A549 (cell line): ENCODE measurements around the gene ZFP36L1. TPM values are rescaled to one million over a fixed set of nuclear protein-coding genes. Genes with fewer than 3 reads are reported as not detected.
A peak's percentile ranks its signal among the peaks of the same experiment; 100 is the strongest.

Experiments used
- ATAC-seq, 2 experiments: fragments of 200-7000 bp in 1 of 2; fragments of >200 bp in 1 of 2; cut with Nextera tagmentation in 1 of 2; cut with Tn5 transposase in 1 of 2; 3 replicates each; pipeline versions ENCODE4 v1.8.0 to v1.9.1; 2018 to 2020; ENCODE audit warnings: mild to moderate bottlenecking in 1 of 2, moderate library complexity in 1 of 2
- CTCF ChIA-PET: fragments of 300-600 bp; sonication (Branson Sonifier 250); formaldehyde crosslinking; extraction: SDS; loops from one replicate; lab custom pipeline; 2021; ENCODE audit warnings: antibody characterized with exemption, inconsistent platforms; lab: Yijun Ruan, JAX
- POLR2A ChIA-PET: fragments of 350-600 bp; formaldehyde crosslinking; extraction: SDS; loops from one replicate; lab custom pipeline; 2021; ENCODE audit warnings: antibody characterized with exemption, inconsistent platforms; lab: Yijun Ruan, JAX
- DNase-seq, 2 experiments: peaks; one replicate each; pipeline versions ENCODE4 v3.0.0 to v3.0.0-alpha.2; 2011 to 2016; ENCODE audit warnings: low read depth in 1 of 2, low spot score in 1 of 2
- FAIRE-seq: peaks from 2 replicates; lab custom pipeline; 2011; peaks lifted over from hg19 to GRCh38; lab: Jason Lieb, UNC
- H3K27ac ChIP-seq, 2 experiments: fragments of >200 bp; sonication (Bioruptor Twin); formaldehyde crosslinking; 3 replicates each; pipeline ENCODE4 v1.5.1; 2016 to 2017
- H3K4me1 ChIP-seq: fragments of >200 bp; sonication (Bioruptor Twin); formaldehyde crosslinking; 3 replicates; pipeline ENCODE4 v1.6.1; 2016
- H3K4me2 ChIP-seq: fragments of >200 bp; sonication (Bioruptor Twin); formaldehyde crosslinking; 3 replicates; pipeline ENCODE4 v1.6.1; 2016
- H3K4me3 ChIP-seq: fragments of >200 bp; sonication (Bioruptor Twin); formaldehyde crosslinking; 3 replicates; pipeline ENCODE4 v1.5.1; 2016
- H3K9me3 ChIP-seq: fragments of >200 bp; sonication (Bioruptor Twin); formaldehyde crosslinking; 3 replicates; pipeline ENCODE4 v1.6.1; 2016
- CHD2 ChIP-seq: fragments of 150-350 bp; IDR thresholded peaks from 2 replicates; pipeline ENCODE4 v1.6.1; 2014; ENCODE audit warnings: low read length; ENCODE audit not compliant: partially characterized antibody
- EHMT2 ChIP-seq: fragments of 200-600 bp; sonication (generic); IDR thresholded peaks from 2 replicates; pipeline ENCODE4 v1.6.1; 2016; ENCODE audit warnings: antibody characterized with exemption, low read depth, mild to moderate bottlenecking, moderate library complexity
- FOSB ChIP-seq: fragments of 250-450 bp; sonication (Bioruptor Pico); IDR thresholded peaks from 2 replicates; pipeline ENCODE4 v1.5.0; 2020; ENCODE audit warnings: mild to moderate bottlenecking, moderate library complexity
- FOSL2 ChIP-seq, 2 experiments: fragments of 450-650 bp in 1 of 2; fragments of >200 bp in 1 of 2; sonication (Bioruptor Twin) in 1 of 2; formaldehyde crosslinking; IDR thresholded peaks; 2 replicates each; pipeline versions ENCODE4 v1.5.0 to v1.6.1; 2016 to 2020; ENCODE audit warnings: mild to moderate bottlenecking in 1 of 2, moderate library complexity in 1 of 2
- FOXS1 ChIP-seq: fragments of 250-450 bp; sonication (Bioruptor Pico); IDR thresholded peaks from 2 replicates; pipeline ENCODE4 v1.5.0; 2020; ENCODE audit warnings: mild to moderate bottlenecking, moderate library complexity
- HOXA7 ChIP-seq: fragments of 250-450 bp; sonication (Bioruptor Pico); IDR thresholded peaks from 2 replicates; pipeline ENCODE4 v1.5.0; 2020; ENCODE audit warnings: mild to moderate bottlenecking, moderate library complexity
- HOXB5 ChIP-seq: fragments of 250-450 bp; sonication (Bioruptor Pico); IDR thresholded peaks from 2 replicates; pipeline ENCODE4 v1.5.0; 2020; ENCODE audit warnings: mild to moderate bottlenecking, moderate library complexity
- JUN ChIP-seq, 2 experiments: fragments of >200 bp; sonication (Bioruptor Twin); formaldehyde crosslinking; IDR thresholded peaks; 2 replicates in 1 of 2; 3 replicates in 1 of 2; pipeline ENCODE4 v1.6.1; 2016 to 2017
- MYC ChIP-seq: IDR thresholded peaks from 2 replicates; pipeline ENCODE4 v1.6.1; 2012; ENCODE audit warnings: mild to moderate bottlenecking, inconsistent platforms, low read length, improper control_type of control experiment, borderline replicate concordance
- POLR2A ChIP-seq: IDR thresholded peaks from 2 replicates; pipeline ENCODE4 v1.6.1; 2012; ENCODE audit warnings: mild to moderate bottlenecking, low read length
- POLR2AphosphoS2 ChIP-seq: conservative IDR thresholded peaks from 2 replicates; pipeline ENCODE4 v1.6.1; 2012; ENCODE audit warnings: low read length, improper control_type of control experiment, inconsistent platforms
- RARB ChIP-seq: fragments of 250-450 bp; sonication (Bioruptor Pico); IDR thresholded peaks from 2 replicates; pipeline ENCODE4 v1.8.0; 2021; ENCODE audit warnings: mild to moderate bottlenecking, moderate library complexity
- RFX5 ChIP-seq: fragments of 450-650 bp; IDR thresholded peaks from 2 replicates; pipeline ENCODE4 v1.7.1; 2014; ENCODE audit warnings: antibody characterized with exemption, mild to moderate bottlenecking, moderate library complexity
- TFCP2L1 ChIP-seq: fragments of 250-450 bp; sonication (Bioruptor Pico); IDR thresholded peaks from 2 replicates; pipeline ENCODE4 v1.5.0; 2021; ENCODE audit warnings: mild to moderate bottlenecking
- WGBS: methylation state at CpG from one replicate; pipeline ENCODE4 v1.1.6; 2017; ENCODE audit errors: missing lambda C conversion rate; 5-methylcytosine and 5-hydroxymethylcytosine counted together
- polyA plus RNA-seq, 4 experiments: library from polyadenylated mRNA; depleted of rRNA in 3 of 4; stranded (reverse); fragments of >200 nt; fragmentation: RNase III in 1 of 4; extraction: RNeasy Plus Mini Kit Qiagen cat#74134 plus additional on column Dnase treatment in 1 of 4; gene quantifications; 2 replicates in 3 of 4; 3 replicates in 1 of 4; pipeline ENCODE4 v1.2.3, GENCODE V29; 2011 to 2017
- TF ChIP-seq, protein P1 (sequence below): fragments of 250-450 bp; sonication (Bioruptor Pico); IDR thresholded peaks from 2 replicates; pipeline ENCODE4 v1.5.0; 2020; ENCODE audit warnings: low read depth, mild to moderate bottlenecking, moderate library complexity
- TF ChIP-seq, protein P2 (sequence below): IDR thresholded peaks from 2 replicates; pipeline ENCODE4 v1.6.1; 2012
- TF ChIP-seq, protein P3 (sequence below): IDR thresholded peaks from 2 replicates; pipeline ENCODE4 v1.6.1; 2012
- TF ChIP-seq, protein P4 (sequence below): fragments of >200 bp; sonication (Bioruptor Twin); formaldehyde crosslinking; IDR thresholded peaks from 3 replicates; pipeline ENCODE4 v1.6.1; 2016
- TF ChIP-seq, protein P5 (sequence below): fragments of >200 bp; sonication (Bioruptor Twin); formaldehyde crosslinking; IDR thresholded peaks from 3 replicates; pipeline ENCODE4 v1.5.1; 2016
- TF ChIP-seq, protein P6 (sequence below): fragments of 200-600 bp; sonication (generic); IDR thresholded peaks from 2 replicates; pipeline ENCODE4 v1.6.1; 2016; ENCODE audit warnings: antibody characterized with exemption, mild to moderate bottlenecking, moderate library complexity
- TF ChIP-seq, protein P7 (sequence below): fragments of 150-350 bp; IDR thresholded peaks from 2 replicates; pipeline ENCODE4 v1.6.1; 2014; ENCODE audit warnings: low read depth, mild to moderate bottlenecking, low read length

ZFP36L1 gene
- polyA plus RNA-seq, 2 of the 4 experiments (the other 2 are of a cell fraction): 76.4 to 114 TPM

DNA sequence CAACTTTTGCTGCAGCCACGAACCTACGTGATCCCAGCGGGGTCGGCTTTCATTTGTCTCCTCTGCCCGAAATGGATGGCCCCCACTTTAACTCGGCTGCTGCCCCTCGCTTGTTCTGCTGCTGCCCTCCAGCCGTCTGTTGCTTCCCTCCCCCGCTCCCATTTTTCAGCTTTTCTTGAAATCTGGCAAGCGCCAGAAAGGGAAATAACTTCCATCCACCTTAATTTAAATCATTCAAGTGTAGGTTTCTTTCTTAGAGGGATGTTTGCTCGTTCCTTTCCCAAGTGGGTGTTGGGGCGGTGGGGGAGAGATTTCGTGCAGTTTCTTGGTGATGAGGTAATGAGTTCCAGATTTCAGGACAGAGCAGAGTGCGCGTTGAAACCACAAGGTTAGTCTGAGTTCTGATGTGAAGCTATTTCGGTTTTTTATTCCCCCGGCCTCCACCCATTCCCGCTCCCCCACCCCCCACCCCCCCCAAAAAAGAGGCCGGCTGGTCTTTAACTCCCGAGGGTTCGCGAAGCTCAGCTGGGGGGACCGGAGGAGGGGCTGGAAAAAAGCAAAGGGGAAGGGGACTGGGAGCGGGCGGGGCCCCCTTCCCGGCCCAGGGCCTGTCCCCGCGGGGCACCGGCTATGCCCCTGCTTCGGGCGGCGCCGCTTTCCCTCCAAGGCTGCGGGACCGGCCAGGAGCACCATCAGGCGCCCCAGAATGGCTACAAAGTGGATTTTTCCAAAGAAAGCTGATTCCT is 2.2 kb upstream of the ZFP36L1 start:
- peak; percentile 89 for TF ChIP-seq TFCP2L1 (CRISPR knock-in tag)
- TF ChIP-seq RARB: 0 out of 2 replicates have a peak, but pooled peaks have one; percentile 3
- TF ChIP-seq, protein P1, sequence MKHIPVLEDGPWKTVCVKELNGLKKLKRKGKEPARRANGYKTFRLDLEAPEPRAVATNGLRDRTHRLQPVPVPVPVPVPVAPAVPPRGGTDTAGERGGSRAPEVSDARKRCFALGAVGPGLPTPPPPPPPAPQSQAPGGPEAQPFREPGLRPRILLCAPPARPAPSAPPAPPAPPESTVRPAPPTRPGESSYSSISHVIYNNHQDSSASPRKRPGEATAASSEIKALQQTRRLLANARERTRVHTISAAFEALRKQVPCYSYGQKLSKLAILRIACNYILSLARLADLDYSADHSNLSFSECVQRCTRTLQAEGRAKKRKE (CRISPR knock-in tag): peak; percentile 84
- peak; percentile 10; the same call in 1 of the 2 replicates for TF ChIP-seq HOXA7 (CRISPR knock-in tag)
- TF ChIP-seq JUN (IDR thresholded peaks at IDR 0.05): peak in 1 of 2 experiments; percentile 2; a peak in 2 of 5 replicates
- TF ChIP-seq, protein P2, sequence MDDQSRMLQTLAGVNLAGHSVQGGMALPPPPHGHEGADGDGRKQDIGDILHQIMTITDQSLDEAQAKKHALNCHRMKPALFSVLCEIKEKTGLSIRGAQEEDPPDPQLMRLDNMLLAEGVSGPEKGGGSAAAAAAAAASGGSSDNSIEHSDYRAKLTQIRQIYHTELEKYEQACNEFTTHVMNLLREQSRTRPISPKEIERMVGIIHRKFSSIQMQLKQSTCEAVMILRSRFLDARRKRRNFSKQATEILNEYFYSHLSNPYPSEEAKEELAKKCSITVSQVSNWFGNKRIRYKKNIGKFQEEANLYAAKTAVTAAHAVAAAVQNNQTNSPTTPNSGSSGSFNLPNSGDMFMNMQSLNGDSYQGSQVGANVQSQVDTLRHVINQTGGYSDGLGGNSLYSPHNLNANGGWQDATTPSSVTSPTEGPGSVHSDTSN: no peak
- TF ChIP-seq HOXB5: no peak
- no peak for TF ChIP-seq RFX5
- peak overlapping the region; percentile 76 for H3K4me2 ChIP-seq
- H3K9me3 ChIP-seq: no peaks in the 10 kb centered on the region
- peak overlapping the region; percentile 95 for H3K4me3 ChIP-seq
- H3K27ac ChIP-seq: peak overlapping the region; percentile 99 to 100
- FAIRE-seq: no peak
- under 1% methylated on average over 27 of the region's 36 CpGs for WGBS
- POLR2A ChIA-PET: interaction anchor here (0.6 to 2.9 kb wide), 12 partner anchors 9 to 978 kb away, joined by 3 to 34 read pairs (median 6); partner anchors contain the start of gene ZFYVE26
- ATAC-seq: peak; percentile 2 to 8; a peak in 4 of 6 replicates
- CTCF ChIA-PET: interaction anchor here (0.7 to 3.2 kb wide), 11 partner anchors 9 to 912 kb away, joined by 3 to 44 read pairs (median 4); no protein-coding TSS in a partner anchor
- peaks cover 13% of the 10 kb centered on the region for H3K4me1 ChIP-seq
- DNase-seq: peak in 1 of 2 experiments; percentile 74

DNA sequence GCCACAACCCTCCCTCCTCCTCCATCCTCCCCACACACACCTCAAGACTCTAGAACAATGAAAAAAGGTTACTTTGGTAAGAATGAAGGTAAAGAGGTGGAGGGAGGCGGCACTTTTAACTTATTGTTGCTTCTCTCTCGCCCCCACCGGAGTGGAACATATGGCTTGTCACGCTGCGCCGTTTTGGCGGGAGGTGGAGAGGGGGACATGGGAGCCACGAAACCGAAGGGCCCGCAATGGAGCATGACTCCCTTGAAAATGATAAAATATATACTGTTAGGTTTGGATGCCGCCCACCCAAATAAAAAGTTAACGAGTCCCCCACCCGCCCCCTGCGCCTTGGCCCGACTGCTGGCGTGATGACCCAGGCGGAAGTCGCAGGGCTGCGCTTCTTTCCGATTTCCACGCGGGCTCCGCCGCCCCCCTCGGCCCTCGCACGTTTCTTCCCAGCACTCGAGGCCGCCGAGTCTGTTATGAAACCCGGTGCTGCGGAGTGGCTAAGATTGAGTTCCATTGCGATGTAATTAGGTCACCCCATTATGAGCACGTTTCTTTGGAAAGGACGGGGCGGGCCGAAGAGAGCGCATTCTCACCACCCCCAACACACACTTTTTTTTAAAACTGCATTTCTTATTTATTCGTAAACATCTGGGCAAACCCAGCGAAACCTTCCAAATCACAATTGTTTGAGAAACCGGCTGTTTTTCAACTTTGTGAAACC is 1.4 kb upstream of the ZFP36L1 start:
- Histone ChIP-seq H3K4me3 (peak overlapping the region; percentile 95), H3K9me3 (no peaks in the 10 kb centered on the region), H3K27ac (peak overlapping the region; percentile 99 to 100), H3K4me1 (peaks cover 11% of the 10 kb centered on the region), H3K4me2 (peak overlapping the region; percentile 76)
- CTCF ChIA-PET: interaction anchor here (1.9 to 3.2 kb wide), 2 partner anchors 22 to 25 kb away, joined by 6 to 44 read pairs; no protein-coding TSS in a partner anchor
- POLR2A ChIA-PET: interaction anchor here (0.6 to 2.9 kb wide), 7 partner anchors 9 to 978 kb away, joined by 3 to 34 read pairs (median 9); partner anchors contain the start of gene ZFYVE26
- peak in 1 of 2 experiments; percentile 86 for DNase-seq
- FAIRE-seq: no peak
- ATAC-seq: peak; percentile 9 to 14; a peak in 5 of 6 replicates
- 1% methylated on average over 40 of the region's 41 CpGs for WGBS
- no peak for TF ChIP-seq FOSL2 (IDR thresholded peaks at IDR 0.05)
- TF ChIP-seq FOSL2 (CRISPR knock-in tag; IDR thresholded peaks at IDR 0.05): peak; percentile 24; the same call in 1 of the 2 replicates
- TF ChIP-seq, protein P3, sequence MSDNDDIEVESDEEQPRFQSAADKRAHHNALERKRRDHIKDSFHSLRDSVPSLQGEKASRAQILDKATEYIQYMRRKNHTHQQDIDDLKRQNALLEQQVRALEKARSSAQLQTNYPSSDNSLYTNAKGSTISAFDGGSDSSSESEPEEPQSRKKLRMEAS: peak; percentile 97
- TF ChIP-seq HOXA7 (CRISPR knock-in tag): no peak
- peak; percentile 37 for TF ChIP-seq CHD2
- TF ChIP-seq, protein P4, sequence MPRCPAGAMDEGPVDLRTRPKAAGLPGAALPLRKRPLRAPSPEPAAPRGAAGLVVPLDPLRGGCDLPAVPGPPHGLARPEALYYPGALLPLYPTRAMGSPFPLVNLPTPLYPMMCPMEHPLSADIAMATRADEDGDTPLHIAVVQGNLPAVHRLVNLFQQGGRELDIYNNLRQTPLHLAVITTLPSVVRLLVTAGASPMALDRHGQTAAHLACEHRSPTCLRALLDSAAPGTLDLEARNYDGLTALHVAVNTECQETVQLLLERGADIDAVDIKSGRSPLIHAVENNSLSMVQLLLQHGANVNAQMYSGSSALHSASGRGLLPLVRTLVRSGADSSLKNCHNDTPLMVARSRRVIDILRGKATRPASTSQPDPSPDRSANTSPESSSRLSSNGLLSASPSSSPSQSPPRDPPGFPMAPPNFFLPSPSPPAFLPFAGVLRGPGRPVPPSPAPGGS: no peak; the same call in 2 of the 3 replicates
- TF ChIP-seq, protein P5, sequence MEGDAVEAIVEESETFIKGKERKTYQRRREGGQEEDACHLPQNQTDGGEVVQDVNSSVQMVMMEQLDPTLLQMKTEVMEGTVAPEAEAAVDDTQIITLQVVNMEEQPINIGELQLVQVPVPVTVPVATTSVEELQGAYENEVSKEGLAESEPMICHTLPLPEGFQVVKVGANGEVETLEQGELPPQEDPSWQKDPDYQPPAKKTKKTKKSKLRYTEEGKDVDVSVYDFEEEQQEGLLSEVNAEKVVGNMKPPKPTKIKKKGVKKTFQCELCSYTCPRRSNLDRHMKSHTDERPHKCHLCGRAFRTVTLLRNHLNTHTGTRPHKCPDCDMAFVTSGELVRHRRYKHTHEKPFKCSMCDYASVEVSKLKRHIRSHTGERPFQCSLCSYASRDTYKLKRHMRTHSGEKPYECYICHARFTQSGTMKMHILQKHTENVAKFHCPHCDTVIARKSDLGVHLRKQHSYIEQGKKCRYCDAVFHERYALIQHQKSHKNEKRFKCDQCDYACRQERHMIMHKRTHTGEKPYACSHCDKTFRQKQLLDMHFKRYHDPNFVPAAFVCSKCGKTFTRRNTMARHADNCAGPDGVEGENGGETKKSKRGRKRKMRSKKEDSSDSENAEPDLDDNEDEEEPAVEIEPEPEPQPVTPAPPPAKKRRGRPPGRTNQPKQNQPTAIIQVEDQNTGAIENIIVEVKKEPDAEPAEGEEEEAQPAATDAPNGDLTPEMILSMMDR: no peak
- TF ChIP-seq JUN (IDR thresholded peaks at IDR 0.05): peak in 1 of 2 experiments; percentile 71; a peak in 3 of 5 replicates
- peak; percentile 72 for TF ChIP-seq FOSB
- TF ChIP-seq POLR2A: peak; percentile 48; the same call in 1 of the 2 replicates
- TF ChIP-seq, protein P6, sequence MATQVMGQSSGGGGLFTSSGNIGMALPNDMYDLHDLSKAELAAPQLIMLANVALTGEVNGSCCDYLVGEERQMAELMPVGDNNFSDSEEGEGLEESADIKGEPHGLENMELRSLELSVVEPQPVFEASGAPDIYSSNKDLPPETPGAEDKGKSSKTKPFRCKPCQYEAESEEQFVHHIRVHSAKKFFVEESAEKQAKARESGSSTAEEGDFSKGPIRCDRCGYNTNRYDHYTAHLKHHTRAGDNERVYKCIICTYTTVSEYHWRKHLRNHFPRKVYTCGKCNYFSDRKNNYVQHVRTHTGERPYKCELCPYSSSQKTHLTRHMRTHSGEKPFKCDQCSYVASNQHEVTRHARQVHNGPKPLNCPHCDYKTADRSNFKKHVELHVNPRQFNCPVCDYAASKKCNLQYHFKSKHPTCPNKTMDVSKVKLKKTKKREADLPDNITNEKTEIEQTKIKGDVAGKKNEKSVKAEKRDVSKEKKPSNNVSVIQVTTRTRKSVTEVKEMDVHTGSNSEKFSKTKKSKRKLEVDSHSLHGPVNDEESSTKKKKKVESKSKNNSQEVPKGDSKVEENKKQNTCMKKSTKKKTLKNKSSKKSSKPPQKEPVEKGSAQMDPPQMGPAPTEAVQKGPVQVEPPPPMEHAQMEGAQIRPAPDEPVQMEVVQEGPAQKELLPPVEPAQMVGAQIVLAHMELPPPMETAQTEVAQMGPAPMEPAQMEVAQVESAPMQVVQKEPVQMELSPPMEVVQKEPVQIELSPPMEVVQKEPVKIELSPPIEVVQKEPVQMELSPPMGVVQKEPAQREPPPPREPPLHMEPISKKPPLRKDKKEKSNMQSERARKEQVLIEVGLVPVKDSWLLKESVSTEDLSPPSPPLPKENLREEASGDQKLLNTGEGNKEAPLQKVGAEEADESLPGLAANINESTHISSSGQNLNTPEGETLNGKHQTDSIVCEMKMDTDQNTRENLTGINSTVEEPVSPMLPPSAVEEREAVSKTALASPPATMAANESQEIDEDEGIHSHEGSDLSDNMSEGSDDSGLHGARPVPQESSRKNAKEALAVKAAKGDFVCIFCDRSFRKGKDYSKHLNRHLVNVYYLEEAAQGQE: no peak; the same call in 1 of the 2 replicates
- peak; percentile 59; the same call in 1 of the 2 replicates for TF ChIP-seq RARB
- no peak for TF ChIP-seq POLR2AphosphoS2
- 0 out of 2 replicates have a peak, but pooled peaks have one; percentile 7 for TF ChIP-seq FOXS1 (CRISPR knock-in tag)
- TF ChIP-seq, protein P7, sequence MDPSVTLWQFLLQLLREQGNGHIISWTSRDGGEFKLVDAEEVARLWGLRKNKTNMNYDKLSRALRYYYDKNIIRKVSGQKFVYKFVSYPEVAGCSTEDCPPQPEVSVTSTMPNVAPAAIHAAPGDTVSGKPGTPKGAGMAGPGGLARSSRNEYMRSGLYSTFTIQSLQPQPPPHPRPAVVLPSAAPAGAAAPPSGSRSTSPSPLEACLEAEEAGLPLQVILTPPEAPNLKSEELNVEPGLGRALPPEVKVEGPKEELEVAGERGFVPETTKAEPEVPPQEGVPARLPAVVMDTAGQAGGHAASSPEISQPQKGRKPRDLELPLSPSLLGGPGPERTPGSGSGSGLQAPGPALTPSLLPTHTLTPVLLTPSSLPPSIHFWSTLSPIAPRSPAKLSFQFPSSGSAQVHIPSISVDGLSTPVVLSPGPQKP: no peak
- no peak for TF ChIP-seq EHMT2
- TF ChIP-seq MYC: peak; percentile 67; the same call in 1 of the 2 replicates
